GM21360 (cell line): Measurements from ENCODE around the gene CSTF3.
"Not testable (repeated sequence)": the region's sequence is repeated elsewhere in the genome, so short reads cannot be mapped to it uniquely, and the experiment has no call there.

Experiments
- ATAC-seq: cut with Tn5 transposase; IDR thresholded peaks from one replicate; pipeline ENCODE4 v1.9.1; 2021; ENCODE audit warnings: mild to moderate bottlenecking, moderate library complexity; ENCODE audit not compliant: unreplicated experiment

CSTF3 gene

DNA sequence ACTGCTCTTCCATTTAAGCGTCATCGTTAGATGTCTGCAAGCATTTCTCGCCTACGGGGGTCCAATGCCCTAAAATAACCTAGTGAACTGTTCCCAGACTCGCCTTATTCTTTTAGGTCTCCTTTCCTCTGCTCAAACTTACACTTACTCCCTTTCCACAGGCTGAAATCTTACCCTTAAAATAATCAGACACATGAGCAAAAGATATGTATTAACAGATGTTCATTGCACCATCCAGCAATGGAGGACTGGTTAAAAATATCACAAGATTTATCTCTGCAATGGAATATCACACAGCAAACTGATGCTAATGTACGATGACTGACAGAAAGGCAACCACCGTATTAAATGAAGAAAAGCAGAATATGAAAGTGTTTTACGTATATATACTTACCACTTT, 1.6 kb upstream of the CSTF3 start:
- no peak for ATAC-seq

DNA sequence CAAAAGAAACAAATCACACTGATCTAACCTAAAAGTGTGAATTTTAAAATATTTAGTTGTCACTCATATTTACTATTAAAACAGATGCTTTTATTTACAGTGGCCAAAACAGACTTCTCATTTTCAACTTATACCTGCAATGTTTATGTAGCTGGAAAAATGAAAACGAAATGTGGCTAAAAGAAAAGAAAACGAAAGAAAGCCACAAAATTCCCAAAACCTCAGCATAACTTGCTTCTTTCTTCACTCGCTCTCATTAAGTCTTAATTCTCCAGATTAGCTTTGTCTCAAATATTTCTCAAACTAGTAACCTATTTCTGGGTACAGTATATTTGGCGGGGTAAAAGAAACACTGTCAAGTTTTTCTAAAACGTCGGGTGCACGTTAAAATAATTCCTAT, 693 bp downstream of the CSTF3 start:
- no peak for ATAC-seq

DNA sequence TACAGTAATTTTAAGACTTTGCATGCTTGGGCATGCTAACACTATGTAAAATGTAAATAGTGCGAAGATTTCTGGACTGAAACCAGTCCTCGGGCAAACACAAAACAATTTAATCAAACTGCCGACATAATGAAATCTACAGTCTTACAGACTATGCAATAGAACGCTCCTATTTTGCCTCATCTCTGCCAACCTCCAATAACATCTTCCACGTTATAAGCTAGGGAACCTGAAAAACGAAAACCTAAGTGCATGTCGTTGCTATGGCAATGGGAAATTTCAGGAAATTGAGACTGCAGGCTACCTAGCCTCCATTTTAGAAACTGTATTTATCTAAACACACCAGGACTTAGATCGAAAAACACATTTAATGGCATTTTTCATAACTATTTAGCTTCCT, 1.1 kb downstream of the CSTF3 start:
- no peak for ATAC-seq

DNA sequence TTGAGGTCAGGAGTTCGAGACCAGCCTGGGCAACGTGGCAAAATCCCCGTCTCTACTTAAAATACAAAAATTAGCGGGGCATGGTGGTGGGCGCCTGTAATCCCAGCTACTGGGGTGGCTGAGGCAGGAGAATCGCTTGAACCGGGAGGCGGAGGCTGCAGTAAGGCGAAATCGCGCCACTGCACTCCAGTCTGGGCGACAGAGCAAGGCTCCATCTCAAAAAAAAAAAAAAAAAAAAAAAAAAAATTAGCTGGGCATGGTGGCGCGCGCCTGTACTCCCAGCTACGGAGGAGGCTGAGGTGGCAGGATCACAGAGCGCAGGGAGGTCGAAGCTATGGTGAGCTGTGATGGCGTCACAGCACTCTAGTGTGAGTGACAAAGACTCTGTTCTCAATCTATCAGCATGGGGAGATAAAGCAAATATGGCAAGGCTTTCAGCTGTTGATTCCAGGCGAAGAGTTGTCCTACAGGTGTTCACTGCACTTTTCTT, 1.9 kb downstream of the CSTF3 start:
- ATAC-seq, result not testable (repeated sequence)

DNA sequence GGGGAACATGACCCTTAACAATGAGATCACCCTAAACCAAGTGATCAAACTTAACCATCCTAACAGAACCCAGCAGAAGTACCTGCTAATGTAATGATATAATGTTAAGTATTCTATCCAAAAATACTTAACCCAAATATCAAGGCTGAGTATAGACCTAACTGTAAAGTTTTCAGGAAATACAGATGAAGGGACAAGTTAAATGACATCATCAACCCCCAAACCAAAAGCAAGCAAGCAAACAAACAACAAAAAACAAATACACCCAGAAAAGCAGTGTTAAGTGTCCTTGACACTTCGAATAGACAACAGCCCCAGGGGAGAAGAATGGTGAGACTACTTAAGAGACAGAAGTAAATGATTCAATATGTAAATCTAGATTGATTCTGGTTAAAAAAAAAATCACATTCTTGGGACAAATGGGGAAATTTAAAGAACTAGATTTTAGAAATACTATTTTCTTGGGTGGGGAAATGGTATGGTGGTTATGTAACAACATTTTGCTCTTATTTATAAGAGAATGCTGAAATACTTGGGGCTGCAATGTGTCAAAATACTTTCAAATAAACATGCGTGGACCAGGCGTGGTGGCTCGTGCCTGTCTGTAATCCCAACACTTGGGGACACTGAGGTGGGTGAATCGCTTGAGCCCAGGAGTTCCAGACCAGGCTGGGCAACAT, 2.5 kb downstream of the CSTF3 start:
- no peak for ATAC-seq

DNA sequence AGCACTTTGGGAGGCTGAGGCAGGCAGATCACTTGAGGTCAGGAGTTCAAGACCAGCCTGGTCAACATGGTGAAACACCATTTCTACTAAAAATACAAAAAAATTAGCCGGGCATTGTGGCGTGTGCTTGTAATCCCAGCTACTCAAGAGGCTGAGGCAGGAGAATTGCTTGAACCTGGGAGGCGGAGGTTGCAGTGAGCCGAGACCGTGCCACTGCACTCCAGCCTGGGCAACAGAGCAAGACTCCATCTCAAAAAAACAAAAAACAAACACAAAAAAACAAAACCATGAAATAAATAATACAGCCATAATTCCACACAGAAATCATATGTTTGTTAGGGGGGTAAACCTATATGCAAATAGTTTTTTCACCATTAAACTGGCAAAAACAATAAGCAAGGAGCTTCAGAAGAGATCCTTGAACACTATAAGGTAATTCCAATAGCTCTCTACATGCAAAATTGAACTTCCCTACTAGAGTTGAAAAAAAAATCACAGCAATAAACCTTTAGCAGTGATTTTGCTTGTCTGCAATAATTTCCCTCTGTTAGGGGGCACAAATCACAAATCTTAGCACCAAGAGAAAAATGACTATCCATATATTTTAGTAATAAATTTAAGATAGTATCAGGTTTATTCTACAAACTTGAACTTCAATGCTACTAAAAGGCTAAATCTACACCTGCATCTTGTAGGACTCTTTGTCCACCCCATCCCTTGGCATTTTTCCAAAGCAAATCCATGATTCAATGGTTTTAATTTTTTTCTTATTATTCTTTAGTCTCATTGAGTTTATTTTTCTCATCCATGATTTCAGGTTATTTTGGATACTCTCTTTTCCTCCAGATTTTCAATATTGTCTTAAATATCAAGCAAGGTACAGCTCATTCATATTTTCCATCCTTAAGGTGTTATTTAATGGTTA, 3.9 kb downstream of the CSTF3 start:
- no peak for ATAC-seq

DNA sequence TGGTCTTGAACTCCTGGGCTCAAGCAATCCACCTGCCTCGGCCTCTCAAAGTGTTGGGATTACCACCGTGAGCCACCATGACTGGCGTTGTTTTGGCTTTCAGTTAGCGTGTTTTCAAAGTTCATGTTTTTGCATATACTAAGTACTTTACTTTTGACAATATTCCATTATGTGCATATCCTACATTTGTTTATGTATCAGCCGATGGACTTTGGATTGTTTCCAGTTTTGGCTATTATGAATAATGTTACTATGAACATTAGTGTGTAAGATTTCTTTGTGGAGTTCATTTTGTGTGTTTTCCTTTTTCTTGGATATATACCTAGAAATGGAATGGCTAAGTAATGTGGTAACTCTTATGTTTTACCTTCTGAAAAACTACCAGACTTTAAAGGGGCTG, 9.9 kb downstream of the CSTF3 start:
- no peak for ATAC-seq

DNA sequence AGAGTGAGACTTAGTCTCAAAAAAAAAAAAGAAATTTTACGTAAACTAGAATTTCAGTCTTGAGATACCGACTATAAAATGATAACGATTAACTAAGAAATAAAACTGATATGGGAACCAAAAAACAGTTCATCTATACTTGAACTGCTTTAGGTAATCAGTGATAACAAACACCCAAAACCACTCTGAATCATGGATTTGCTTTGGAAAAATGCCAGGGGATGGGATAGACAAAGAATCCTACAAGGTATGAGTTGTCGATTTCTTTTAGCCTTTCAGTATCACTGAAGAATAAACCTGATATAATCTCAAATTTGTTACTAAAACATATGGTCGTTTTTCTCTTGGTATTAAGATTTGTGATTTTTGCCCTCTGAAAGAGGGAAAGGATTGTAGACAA, 13.7 kb downstream of the CSTF3 start:
- no peak for ATAC-seq

DNA sequence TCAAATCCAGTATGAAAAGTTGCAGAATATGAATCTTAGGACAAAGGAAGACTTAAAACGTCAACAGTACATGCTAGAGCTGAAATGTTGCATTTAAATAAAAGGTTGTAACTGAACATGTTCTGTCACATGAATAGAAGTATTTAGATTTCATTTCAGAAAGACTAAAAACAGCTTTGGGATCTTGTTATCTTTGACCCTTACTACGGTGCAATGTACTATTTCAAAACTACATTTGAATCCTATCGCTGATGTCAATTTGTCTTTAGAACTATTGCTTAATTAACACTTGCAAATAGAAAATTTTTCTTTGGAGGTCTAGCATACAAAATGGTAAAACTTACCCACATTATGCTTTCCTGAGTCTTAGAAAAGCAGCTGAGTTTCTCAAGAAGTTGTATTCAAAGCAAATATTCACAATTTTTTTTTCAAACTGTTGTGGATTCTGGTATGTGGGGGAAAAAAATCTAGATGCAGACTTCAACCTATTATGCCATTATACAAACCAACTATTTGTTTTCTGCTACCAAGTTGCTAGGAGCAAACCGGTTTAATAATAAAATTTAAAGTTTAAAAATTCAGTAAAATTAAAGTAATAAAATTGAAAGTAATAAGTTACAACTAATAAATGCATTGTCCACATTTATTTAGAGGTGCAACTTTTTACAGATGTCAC, 25.4 kb downstream of the CSTF3 start:
- ATAC-seq, result no peak

DNA sequence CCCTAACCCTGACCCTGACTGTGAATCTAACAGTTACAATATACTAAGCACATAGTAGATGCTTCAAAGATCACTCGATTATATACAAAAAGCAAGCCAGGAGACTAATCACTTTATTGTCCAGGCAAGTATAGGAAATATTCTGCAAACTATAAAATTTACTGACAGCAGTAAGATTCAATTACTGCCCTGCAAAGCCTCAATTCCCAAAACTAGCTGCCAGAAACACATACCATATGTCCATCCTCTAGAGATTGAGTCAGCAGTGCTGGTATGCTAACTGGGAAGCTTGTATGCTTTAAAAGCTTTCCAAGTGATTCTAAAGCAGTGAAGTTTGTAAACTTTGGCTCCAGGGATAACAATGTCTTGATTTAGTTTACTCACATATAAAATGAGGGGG, 26.1 kb downstream of the CSTF3 start:
- no peak for ATAC-seq

DNA sequence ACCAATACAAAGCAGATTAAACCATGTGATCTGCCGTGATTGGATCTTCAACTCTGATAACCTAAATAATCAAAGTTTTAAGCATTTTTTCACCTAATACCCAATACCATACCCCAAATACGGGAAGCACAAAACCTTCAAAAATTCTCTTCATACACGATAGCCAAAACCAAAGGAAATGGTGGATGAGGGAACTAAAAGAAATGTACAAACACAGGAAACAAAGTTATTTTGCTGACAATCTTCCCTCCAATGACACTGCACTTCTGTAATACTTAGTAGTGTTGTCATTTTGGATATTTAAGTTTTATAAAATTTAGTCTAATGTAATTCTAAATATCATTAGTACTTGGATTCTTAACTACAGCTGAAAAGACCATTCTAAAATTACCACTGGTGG, 27.0 kb downstream of the CSTF3 start:
- no peak for ATAC-seq

DNA sequence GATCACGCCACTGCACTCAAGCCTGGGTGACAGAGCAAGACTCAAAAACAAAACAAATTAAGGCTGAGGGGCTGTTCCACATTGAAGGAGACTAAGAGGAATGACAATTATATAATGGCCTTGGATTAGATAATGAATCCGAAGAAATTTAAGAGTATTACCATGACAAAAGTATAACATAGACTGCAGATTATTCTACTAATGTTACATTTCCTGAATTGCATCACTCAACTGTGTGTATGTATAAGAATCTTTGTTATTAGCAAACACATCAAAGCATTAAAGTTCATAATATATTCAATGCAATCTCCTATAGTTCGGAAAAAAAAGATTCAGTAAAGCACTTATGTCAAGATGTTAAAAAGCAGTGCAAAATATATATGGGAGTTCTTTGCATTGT, 27.5 kb downstream of the CSTF3 start:
- no peak for ATAC-seq

DNA sequence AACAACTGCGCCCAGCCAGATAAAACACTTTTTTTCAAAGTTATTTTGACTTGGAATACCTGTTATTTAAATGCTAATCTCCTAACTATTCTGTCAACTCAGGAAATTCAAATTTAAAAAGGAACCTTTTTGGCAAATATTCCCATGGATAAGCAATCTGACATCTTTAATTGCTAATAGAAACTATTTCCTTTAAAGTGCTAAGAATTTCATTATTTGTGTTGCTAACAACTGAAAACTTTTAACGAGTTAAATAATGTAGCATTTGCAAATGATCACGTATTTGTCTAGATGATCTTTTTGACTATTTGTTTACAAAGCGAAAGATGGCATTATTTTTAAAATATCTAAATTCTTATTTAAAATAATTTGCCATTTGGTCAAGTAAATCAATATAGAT, 28.8 kb downstream of the CSTF3 start:
- ATAC-seq, result no peak

DNA sequence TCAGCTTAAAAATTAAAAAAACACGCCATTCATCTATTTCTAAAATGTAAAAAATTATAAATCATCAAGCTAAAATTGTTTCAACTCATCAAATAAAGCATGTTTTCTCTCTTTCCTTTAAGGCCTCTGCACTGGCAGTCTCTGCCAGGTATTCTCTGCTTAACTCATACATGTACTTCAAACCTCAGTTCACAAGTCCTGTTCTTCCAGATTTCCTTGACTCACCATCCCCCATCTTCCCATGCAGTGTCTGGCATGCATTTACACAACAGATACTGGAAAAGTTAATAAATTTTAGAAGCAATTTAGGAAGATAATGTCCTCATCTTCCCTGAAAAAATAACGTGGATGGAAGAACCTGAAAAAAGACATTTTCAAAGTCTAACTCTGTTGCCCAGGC, 32.5 kb downstream of the CSTF3 start:
- ATAC-seq, result no peak

DNA sequence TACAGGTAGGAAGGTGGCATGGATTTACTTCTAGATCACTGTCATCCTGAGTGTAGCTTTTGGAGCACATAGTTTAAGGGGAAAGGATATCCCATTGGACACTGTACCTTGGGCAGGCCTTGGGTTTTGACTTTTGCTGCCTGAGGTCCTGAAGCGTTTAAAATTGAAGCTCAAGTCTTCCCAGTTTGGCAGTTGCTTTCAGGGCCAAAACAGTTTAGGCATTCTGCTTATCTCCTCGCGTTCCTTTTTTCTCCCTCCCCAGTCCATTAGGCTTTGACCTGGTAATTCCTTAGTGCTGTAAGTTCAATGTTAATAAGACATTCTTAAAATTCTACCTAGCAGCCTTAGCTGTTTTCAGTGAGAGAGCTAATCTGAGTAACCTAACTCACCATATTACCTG, 35.7 kb downstream of the CSTF3 start:
- ATAC-seq, result no peak

DNA sequence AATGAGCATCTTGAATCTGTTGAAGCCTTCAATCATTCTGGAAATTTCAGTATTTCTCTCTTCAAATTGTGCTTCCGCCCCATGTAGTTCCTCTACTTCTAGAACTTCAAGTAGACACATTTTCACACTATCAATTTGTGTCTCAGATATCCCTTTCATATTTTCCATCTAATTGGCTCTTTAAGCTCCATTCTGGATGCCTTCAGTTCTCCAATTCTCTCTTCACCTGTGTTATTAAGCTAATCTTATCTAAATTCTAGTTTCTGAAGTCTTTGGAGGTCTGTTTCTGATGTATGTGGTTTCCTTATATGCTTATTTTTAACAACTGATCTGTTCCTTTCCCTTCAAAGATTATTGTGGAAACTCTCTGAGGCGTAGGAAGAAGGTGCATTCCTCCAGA, 36.3 kb downstream of the CSTF3 start:
- ATAC-seq, result no peak

DNA sequence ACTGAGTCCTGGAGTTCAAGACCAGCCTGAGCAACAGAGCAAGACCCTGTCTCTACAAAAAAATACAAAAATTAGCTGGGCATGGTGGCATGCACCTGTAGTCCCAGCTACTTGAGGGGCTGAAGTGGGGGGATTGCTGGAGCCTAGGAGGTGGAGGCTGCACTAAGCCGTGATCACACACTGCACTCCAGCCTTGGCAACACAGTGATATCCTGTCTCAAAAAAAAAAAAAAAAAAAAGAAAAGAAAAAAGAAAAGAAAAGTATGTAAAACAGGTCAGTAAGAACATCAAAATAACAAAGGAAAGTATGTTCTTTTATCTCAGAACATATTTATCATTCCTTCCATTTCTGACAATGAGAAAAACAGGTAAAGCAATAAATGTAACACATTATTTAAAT, 38.6 kb downstream of the CSTF3 start:
- not testable (repeated sequence) for ATAC-seq

DNA sequence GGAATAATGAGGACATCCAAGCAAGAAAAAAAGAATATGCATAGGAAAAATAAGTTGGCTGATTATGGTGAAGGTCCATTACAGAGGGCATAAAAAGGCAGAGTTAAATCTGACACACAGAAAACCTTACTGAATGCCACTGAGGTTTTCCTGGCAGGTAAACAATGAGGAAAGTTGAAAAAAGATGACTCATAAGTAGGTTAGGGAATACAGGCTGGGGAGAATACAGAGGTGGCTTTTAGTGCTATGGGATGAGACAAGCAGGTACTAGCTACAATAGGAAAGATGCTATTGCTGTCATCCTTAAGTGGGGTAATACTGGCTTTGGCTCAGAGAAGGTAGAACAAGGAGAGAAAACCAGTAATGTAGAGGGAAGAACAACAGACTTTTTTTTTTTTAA, 44.7 kb downstream of the CSTF3 start:
- ATAC-seq, result no peak

DNA sequence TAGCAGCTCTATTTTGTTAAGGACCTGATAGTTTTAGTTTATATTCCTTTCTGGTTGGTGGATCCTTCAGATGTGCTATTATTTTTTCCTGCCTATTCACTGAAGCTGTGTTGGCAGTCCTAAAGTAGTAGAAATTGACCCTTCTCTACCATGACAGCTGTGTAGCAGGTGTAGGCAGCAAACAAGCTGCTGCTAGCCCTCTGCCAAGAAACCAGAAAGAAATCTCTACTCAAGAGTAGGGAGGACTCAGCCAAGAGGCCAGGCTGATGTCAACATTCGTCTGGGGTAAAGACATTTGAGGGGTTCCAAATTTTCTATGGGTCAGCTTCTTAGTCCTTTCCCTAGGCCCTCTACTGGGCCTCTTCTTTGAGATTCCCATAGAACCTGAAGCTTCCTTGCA, 51.2 kb downstream of the CSTF3 start:
- ATAC-seq, result no peak

DNA sequence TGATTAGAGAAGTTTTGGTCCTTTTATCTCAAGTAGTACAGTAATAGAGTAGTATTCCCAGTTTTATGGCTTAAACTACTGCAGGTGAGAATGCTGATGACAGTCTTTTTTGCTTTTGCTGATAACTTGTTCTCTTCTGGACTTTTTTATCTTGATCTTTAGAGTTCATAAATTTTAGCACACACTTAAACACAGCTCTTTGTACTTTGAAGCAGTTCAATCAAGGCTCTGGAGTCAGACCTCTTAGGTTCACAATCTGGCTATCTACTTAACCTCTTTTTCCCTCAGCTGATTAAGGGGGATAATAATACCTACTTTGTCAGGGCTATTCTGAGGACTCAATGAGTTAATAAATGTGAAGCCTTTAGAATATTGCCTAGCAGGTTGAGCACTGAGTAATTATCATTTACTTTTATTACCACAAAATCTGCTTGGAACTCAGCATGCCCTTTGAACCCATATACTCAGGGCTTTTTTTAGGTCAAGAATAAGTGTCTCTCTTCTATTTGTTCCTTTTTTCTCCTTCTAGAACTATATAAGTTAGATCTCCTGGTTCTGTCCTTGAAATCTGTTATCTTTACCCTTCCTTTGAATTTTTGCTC, 51.9 kb downstream of the CSTF3 start:
- ATAC-seq, result no peak

DNA sequence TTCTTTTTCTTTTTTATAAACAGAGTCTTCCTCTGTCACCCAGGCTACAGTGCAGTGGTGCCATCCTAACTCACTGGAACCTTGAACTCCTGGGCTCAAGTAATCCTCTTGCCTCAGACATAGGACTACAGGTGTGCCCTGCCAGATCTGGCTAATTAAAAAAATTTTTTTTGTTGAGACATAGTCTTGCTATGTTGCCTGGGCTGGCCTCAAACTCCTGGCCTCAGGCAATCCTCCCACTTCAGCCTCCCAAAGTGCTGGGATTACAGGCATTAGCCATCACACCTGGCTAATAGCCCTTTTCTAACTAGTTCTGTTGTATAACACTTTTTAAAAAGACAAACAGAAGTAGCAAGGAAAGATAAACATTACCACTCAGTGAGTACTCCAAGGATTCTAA, 57.4 kb downstream of the CSTF3 start:
- ATAC-seq, result no peak
